Thyroid gland (tissue), 4 donors: ENCODE results near the gene LILRB5. TPM values are rescaled to one million over a fixed set of nuclear protein-coding genes. Genes with fewer than 3 reads are reported as not detected.

ENCODE experiments used
- DNase-seq, 2 donors: peaks; one replicate each; pipeline ENCODE4 v3.0.0-alpha.2; 2019
- H3K27ac ChIP-seq, 3 donors: fragments of 200-600 bp; sonication (generic); 1 replicate in 2 of 3; 2 replicates in 1 of 3; pipeline ENCODE4 v1.5.1; 2016 to 2019; ENCODE audit warnings: mild to moderate bottlenecking in 1 of 3, moderate library complexity in 1 of 3
- H3K27me3 ChIP-seq: fragments of 200-600 bp; sonication (generic); one replicate; pipeline ENCODE4 v1.5.1; 2019
- H3K36me3 ChIP-seq, 2 donors: fragments of 200-600 bp; sonication (generic); one replicate each; pipeline ENCODE4 v1.5.1; 2016 to 2019
- H3K4me1 ChIP-seq, 2 donors: fragments of 200-600 bp; sonication (generic); one replicate each; pipeline ENCODE4 v1.5.1; 2017 to 2019
- H3K4me3 ChIP-seq, 3 donors: fragments of 200-600 bp; sonication (generic); replicated peaks in 1 of 3; 1 replicate in 2 of 3; 2 replicates in 1 of 3; pipeline ENCODE4 v1.5.1; 2016; ENCODE audit warnings: mild to moderate bottlenecking in 1 of 3
- H3K9me3 ChIP-seq: fragments of 200-600 bp; sonication (generic); one replicate; pipeline ENCODE4 v1.5.1; 2017
- CTCF ChIP-seq, 6 experiments: fragments of 200-600 bp in 3 of 6; fragments of 450-650 bp in 3 of 6; sonication (generic) in 3 of 6; IDR thresholded peaks; one replicate each; pipeline ENCODE4 v1.5.1; 2016 to 2019; ENCODE audit warnings: antibody characterized with exemption in 6 of 6, mild to moderate bottlenecking in 2 of 6, inconsistent platforms in 1 of 6, moderate library complexity in 1 of 6
- POLR2A ChIP-seq, 2 donors: fragments of 450-650 bp; IDR thresholded peaks; one replicate each; pipeline ENCODE4 v1.6.1; 2017; ENCODE audit warnings: antibody characterized with exemption in 2 of 2, mild to moderate bottlenecking in 2 of 2, moderate library complexity in 1 of 2
- WGBS, 2 donors: methylation state at CpG; one replicate each; pipeline ENCODE4 v1.1.5; 2017; 5-methylcytosine and 5-hydroxymethylcytosine counted together
- intact Hi-C: fragments of 100-400 bp; cut with DNase I; formaldehyde crosslinking; loops from one replicate; pipeline ENCODE4 v1.15.1; 2023
- total RNA-seq, 4 donors: library from RNA; depleted of rRNA; stranded (reverse); fragments of >200 nt; gene quantifications; one replicate each; pipeline ENCODE4 v1.2.3, GENCODE V29; 2016

LILRB5 gene
- total RNA-seq, 4 donors from 2014 or later: 2.0 to 11.4 (median 5.9) TPM

DNA sequence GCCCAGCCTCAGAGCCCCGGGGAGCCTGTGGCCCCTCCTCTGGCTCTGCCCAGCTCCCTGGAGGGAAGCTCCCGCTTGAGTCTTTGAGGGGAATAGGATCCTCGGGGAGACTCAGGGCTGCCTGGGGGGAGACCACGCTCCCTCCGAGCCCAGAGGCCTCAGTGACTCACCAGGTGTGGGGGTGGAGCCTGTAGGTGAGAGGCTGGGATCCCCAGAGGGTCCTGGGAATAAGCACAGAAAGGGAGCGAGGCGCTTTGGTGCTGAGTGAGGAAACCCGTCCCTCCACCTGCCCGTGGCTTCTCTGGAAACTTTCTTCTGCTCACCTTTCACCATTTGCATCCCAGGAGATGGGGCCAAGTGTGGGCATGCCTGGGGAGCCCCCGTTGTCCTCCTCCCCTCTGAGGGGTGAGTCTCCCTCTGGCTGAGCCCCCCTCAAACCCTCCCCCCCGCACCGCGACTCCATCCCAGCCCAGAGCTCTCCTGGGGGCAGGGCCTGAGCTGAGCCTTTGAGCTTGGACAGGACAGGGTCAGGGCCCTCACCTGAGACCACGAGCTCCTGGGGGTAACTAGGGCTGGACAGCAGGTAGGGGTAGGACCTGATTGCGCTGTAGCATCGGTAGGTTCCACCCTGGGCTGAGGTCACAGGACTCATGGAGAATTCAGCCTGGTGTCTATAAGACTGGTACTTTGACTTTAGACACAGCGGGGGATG, 2.7 kb downstream of the LILRB5 start:
- intact Hi-C loops: no loop called here

DNA sequence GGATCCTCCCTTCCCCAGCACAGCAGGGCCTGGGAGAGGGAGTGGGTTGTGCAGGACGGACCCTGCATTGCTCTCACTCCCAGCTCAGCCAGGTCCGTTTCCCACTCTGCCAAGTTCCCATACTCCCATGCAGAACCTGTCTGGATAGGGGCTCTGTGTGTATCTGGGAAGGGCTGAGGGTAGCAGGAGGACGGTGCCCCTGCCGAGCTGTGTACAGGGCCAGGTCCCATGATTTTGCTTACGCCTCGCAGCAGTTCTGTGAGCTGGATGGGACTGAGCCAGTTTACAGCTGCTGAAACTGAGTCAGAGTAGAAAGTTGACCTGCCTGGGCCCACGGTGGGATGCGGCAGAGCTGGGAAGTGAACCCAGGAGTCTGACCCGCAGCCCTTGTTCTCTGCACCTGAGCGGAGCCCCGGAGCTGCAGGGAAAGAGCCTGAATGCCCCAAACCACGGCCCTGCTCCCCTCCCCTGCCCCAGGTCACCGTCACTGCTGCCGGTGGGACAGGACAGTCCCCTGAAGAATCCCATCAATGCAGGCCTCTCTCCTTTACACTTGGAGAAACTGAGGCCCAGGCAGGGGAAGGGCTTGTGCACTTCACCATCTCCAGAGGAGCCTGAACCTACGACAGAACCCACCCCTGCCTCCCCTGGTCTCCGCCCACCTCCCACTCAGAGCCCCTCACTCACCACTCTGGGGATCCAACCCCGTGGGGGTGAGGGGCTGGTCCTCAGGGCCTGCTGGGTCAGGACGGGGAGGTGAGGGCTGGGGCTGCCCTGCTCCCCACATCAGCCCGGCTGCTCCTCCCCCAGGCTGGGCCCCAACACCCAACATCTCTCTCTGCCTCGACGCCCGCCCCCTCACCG, 3.5 kb downstream of the LILRB5 start:
- Histone ChIP-seq H3K27ac (no peak overlapping the region), H3K36me3 (no peaks in the 10 kb centered on the region), H3K4me3 (no peak overlapping the region), H3K4me1 (no peaks in the 10 kb centered on the region), H3K27me3 (no peaks in the 10 kb centered on the region), H3K9me3 (no peaks in the 10 kb centered on the region)
- TF ChIP-seq POLR2A (IDR thresholded peaks at IDR 0.05) (no peak), CTCF (IDR thresholded peaks at IDR 0.05) (no peak)
- DNase-seq: no peak
- intact Hi-C loops: no loop called here
- WGBS, 2 donors: 57 to 62% methylated on average over 13 to 19 of the region's 23 CpGs

More for the DNA sequence above, 2.7 kb downstream of the LILRB5 start:
- H3K9me3 ChIP-seq: no peaks in the 10 kb centered on the region
- H3K27me3 ChIP-seq: no peaks in the 10 kb centered on the region
- no peak overlapping the region for H3K4me3 ChIP-seq
- no peaks in the 10 kb centered on the region for H3K4me1 ChIP-seq
- no peak overlapping the region for H3K27ac ChIP-seq
- H3K36me3 ChIP-seq: no peaks in the 10 kb centered on the region
- TF ChIP-seq CTCF (IDR thresholded peaks at IDR 0.05): no peak
- no peak for TF ChIP-seq POLR2A (IDR thresholded peaks at IDR 0.05)
- WGBS, 2 donors: 47 to 50% methylated on average over 12 to 14 of the region's 17 CpGs
- DNase-seq: no peak

DNA sequence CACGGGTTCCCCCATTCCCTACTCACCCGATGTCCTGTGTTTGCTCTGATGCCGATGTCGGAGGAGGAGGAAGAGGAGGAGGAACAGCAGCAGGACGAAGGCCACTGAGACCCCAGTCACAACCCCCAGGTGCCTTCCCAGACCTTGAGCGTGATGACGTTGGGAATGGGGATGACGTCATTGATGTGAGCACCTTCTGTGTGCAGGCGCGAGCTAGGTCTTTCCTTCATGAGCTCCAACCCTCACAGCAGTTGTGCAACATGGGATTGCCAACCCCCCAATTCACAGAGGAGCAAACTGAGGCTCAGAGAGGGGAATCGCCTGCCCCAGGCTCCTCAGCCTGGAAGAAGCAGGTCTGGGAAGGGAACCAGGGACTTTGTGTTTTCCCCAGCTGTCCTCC, 4.2 kb downstream of the LILRB5 start:
- Histone ChIP-seq H3K36me3 (no peaks in the 10 kb centered on the region), H3K9me3 (no peaks in the 10 kb centered on the region), H3K27me3 (no peaks in the 10 kb centered on the region), H3K27ac (no peak overlapping the region), H3K4me3 (no peak overlapping the region), H3K4me1 (no peaks in the 10 kb centered on the region)
- 75 to 81% methylated on average over 9 to 11 of the region's 11 CpGs for WGBS, 2 donors
- DNase-seq: no peak
- intact Hi-C loops: no loop called here
- no peak for TF ChIP-seq POLR2A (IDR thresholded peaks at IDR 0.05)
- TF ChIP-seq CTCF (IDR thresholded peaks at IDR 0.05): no peak

GRCh38 chr19:54252243-54252642, 4.8 kb downstream of the LILRB5 start:
- Histone ChIP-seq H3K4me1 (no peaks in the 10 kb centered on the region), H3K9me3 (no peaks in the 10 kb centered on the region), H3K36me3 (no peaks in the 10 kb centered on the region), H3K27ac (no peak overlapping the region), H3K27me3 (no peaks in the 10 kb centered on the region), H3K4me3 (no peak overlapping the region)
- WGBS, 2 donors: 76 to 84% methylated on average over 8 to 9 of the region's 9 CpGs
- TF ChIP-seq CTCF (IDR thresholded peaks at IDR 0.05) (no peak), POLR2A (IDR thresholded peaks at IDR 0.05) (no peak)
- intact Hi-C loops: no loop called here
- DNase-seq: no peak
